BJ (cell line): ENCODE data around the gene LMCD1. TPM values are rescaled to one million over a fixed set of nuclear protein-coding genes. Genes with fewer than 3 reads are reported as not detected.

Source experiments
- CTCF ChIA-PET: fragments of 350-600 bp; formaldehyde crosslinking; extraction: SDS; loops from one replicate; lab custom pipeline; 2021; ENCODE audit warnings: antibody characterized with exemption, inconsistent platforms; lab: Yijun Ruan, JAX
- POLR2A ChIA-PET: fragments of 300-600 bp; sonication (Branson Sonifier 250); formaldehyde crosslinking; extraction: SDS; loops from one replicate; lab custom pipeline; 2021; ENCODE audit warnings: antibody characterized with exemption; lab: Charles Lee
- DNase-seq: peaks from one replicate; pipeline ENCODE4 v3.0.0-alpha.2; 2011; ENCODE audit warnings: low read depth
- H3K27me3 ChIP-seq: 2 replicates; pipeline ENCODE4 v1.6.0; 2011; ENCODE audit warnings: low read length; ENCODE audit not compliant: control insufficient read depth, insufficient read depth
- H3K36me3 ChIP-seq: 2 replicates; pipeline ENCODE4 v1.5.1; 2011; ENCODE audit warnings: low read length; ENCODE audit not compliant: control insufficient read depth, insufficient read depth
- H3K4me3 ChIP-seq: 2 replicates; pipeline ENCODE4 v1.5.1; 2011; ENCODE audit warnings: low read depth, mild to moderate bottlenecking, control low read depth, low read length
- polyA plus RNA-seq: library from polyadenylated mRNA; depleted of rRNA; stranded (reverse); fragments of >200 nt; gene quantifications from 2 replicates; pipeline ENCODE4 v1.2.3, GENCODE V29; 2011
- TF ChIP-seq, protein P1 (sequence below): IDR thresholded peaks from 2 replicates; pipeline ENCODE4 v1.5.1; 2011; ENCODE audit warnings: low read depth, mild to moderate bottlenecking, control low read depth, inconsistent platforms, low read length, moderate library complexity; ENCODE audit not compliant: insufficient read depth

The LMCD1 gene
- polyA plus RNA-seq, 1 experiment = 168 TPM

- ChIA-PET CTCF (interaction anchor here (2.4 kb wide), 1 partner anchor 13 kb away, joined by 5 read pairs; no protein-coding TSS in a partner anchor), POLR2A (no interaction called here)
- TF ChIP-seq, protein P1, sequence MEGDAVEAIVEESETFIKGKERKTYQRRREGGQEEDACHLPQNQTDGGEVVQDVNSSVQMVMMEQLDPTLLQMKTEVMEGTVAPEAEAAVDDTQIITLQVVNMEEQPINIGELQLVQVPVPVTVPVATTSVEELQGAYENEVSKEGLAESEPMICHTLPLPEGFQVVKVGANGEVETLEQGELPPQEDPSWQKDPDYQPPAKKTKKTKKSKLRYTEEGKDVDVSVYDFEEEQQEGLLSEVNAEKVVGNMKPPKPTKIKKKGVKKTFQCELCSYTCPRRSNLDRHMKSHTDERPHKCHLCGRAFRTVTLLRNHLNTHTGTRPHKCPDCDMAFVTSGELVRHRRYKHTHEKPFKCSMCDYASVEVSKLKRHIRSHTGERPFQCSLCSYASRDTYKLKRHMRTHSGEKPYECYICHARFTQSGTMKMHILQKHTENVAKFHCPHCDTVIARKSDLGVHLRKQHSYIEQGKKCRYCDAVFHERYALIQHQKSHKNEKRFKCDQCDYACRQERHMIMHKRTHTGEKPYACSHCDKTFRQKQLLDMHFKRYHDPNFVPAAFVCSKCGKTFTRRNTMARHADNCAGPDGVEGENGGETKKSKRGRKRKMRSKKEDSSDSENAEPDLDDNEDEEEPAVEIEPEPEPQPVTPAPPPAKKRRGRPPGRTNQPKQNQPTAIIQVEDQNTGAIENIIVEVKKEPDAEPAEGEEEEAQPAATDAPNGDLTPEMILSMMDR = no peak
- Histone ChIP-seq H3K27me3 (no peaks in the 10 kb centered on the region), H3K36me3 (peaks cover 3% of the 10 kb centered on the region), H3K4me3 (no peak overlapping the region)
- DNase-seq = no peak
These were observed 15.2 kb downstream of the LMCD1 start for GRCh38 chr3:8516783-8517182.

- DNase-seq = no peak
- H3K4me3 ChIP-seq = no peak overlapping the region
- ChIA-PET POLR2A (interaction anchor here (0.7 kb wide), 1 partner anchor 60 kb away, joined by 7 read pairs; no protein-coding TSS in a partner anchor), CTCF (interaction anchor here (2.4 kb wide), 1 partner anchor 13 kb away, joined by 5 read pairs; no protein-coding TSS in a partner anchor)
- TF ChIP-seq, protein P1 = no peak
- no peaks in the 10 kb centered on the region for H3K27me3 ChIP-seq
- peaks cover 6% of the 10 kb centered on the region for H3K36me3 ChIP-seq
These were observed 15.9 kb downstream of the LMCD1 start for GRCh38 chr3:8517487-8517886.

DNA sequence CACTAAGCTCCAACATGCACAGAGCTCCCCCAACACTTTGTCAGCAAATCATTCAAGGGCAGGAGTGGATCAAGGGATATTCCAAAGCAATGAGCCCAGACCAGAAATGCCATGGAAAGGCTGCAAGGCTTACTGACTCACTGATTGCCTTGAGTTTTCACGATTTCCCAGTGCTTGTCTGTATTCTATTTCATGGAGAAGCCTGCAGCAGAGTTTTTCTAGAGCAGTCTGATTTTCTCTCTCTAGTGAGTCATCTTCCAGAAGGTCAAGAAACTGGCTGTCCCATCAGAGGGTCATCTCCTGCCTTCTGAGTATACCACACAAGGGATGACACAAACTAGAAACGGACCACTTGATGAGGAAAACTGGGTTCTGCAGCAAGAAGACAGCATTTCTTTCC, 16.5 kb downstream of the LMCD1 start:
- DNase-seq = no peak
- Histone ChIP-seq H3K27me3 (no peaks in the 10 kb centered on the region), H3K36me3 (peaks cover 7% of the 10 kb centered on the region), H3K4me3 (no peak overlapping the region)
- TF ChIP-seq, protein P1 = no peak
- ChIA-PET POLR2A (interaction anchor here (0.7 kb wide), 1 partner anchor 60 kb away, joined by 7 read pairs; no protein-coding TSS in a partner anchor), CTCF (interaction anchor here (2.4 kb wide), 1 partner anchor 14 kb away, joined by 5 read pairs; no protein-coding TSS in a partner anchor)

GRCh38 chr3:8519156-8519555, 17.5 kb downstream of the LMCD1 start:
- Histone ChIP-seq H3K36me3 (peaks cover 10% of the 10 kb centered on the region), H3K27me3 (no peaks in the 10 kb centered on the region), H3K4me3 (no peak overlapping the region)
- TF ChIP-seq, protein P1 = no peak
- POLR2A ChIA-PET = no interaction called here
- CTCF ChIA-PET = interaction anchor here (2.3 kb wide), 1 partner anchor 14 kb away, joined by 4 read pairs; no protein-coding TSS in a partner anchor
- DNase-seq = no peak

GRCh38 chr3:8519774-8520448, 18.3 kb downstream of the LMCD1 start:
- TF ChIP-seq, protein P1 = no peak
- ChIA-PET CTCF (interaction anchor here (2.3 kb wide), 1 partner anchor 15 kb away, joined by 4 read pairs; no protein-coding TSS in a partner anchor), POLR2A (no interaction called here)
- H3K36me3 ChIP-seq = peaks cover 10% of the 10 kb centered on the region
- DNase-seq = no peak
- no peaks in the 10 kb centered on the region for H3K27me3 ChIP-seq
- H3K4me3 ChIP-seq = no peak overlapping the region
